ACHN (cell line): Measurements from ENCODE around the gene ATXN7.

Experiments used
- DNase-seq: peaks from one replicate; pipeline ENCODE4 v3.0.0-alpha.2; 2015
- in situ Hi-C: cut with HindIII; loops from 2 replicates; pipeline ENCODE4 v1.10.0; 2017; ENCODE audit warnings: low sequenced_read_pairs, low pct_ligation_motif_present, low pct_unique_long_range_greater_than_20kb

The ATXN7 gene

GRCh38 chr3:63991666-63992065 lies 128.0 kb downstream of the ATXN7 start:
- no peak for DNase-seq
- in situ Hi-C loops, result no loop called here

GRCh38 chr3:63992516-63993209 lies 129.0 kb downstream of the ATXN7 start:
- no peak for DNase-seq
- in situ Hi-C loops, result no loop called here

- in situ Hi-C loops, result no loop called here
- DNase-seq, result peak; percentile 70
Observed at GRCh38 chr3:63993653-63994079, 130.0 kb downstream of the ATXN7 start.

- no peak for DNase-seq
- in situ Hi-C loops, result no loop called here
Observed at GRCh38 chr3:63995086-63995485, 131.4 kb downstream of the ATXN7 start.

- no peak for DNase-seq
- in situ Hi-C loops, result no loop called here
Observed at GRCh38 chr3:63998852-63999754, 135.4 kb downstream of the ATXN7 start.

- no peak for DNase-seq
- in situ Hi-C loops, result no loop called here
Observed at GRCh38 chr3:64000453-64001055, 136.9 kb downstream of the ATXN7 start.

- in situ Hi-C loops, result no loop called here
- DNase-seq, result no peak
Observed at GRCh38 chr3:64002233-64002632, 138.6 kb downstream of the ATXN7 start.

- in situ Hi-C loops, result no loop called here
- no peak for DNase-seq
Observed at GRCh38 chr3:64003589-64003988, 139.9 kb downstream of the ATXN7 start.

GRCh38 chr3:64008017-64008416 lies 144.3 kb downstream of the ATXN7 start:
- DNase-seq, result no peak
- in situ Hi-C loops, result no loop called here

GRCh38 chr3:64008487-64009351 lies 145.1 kb downstream of the ATXN7 start:
- in situ Hi-C loops, result no loop called here
- DNase-seq, result no peak

- in situ Hi-C loops, result no loop called here
Observed at GRCh38 chr3:64009528-64009927, 145.9 kb downstream of the ATXN7 start.

GRCh38 chr3:64010199-64010598 lies 146.5 kb downstream of the ATXN7 start:
- DNase-seq, result no peak
- in situ Hi-C loops, result no loop called here

More at GRCh38 chr3:64009528-64009927, 145.9 kb downstream of the ATXN7 start:
- no peak for DNase-seq

GRCh38 chr3:64011685-64012084 lies 148.0 kb downstream of the ATXN7 start:
- no peak for DNase-seq
- in situ Hi-C loops, result no loop called here

- in situ Hi-C loops, result no loop called here
- peak; percentile 7 for DNase-seq
Observed at GRCh38 chr3:64016941-64017620, 153.4 kb downstream of the ATXN7 start.

- no peak for DNase-seq
- in situ Hi-C loops, result no loop called here
Observed at GRCh38 chr3:64019271-64019670, 155.6 kb downstream of the ATXN7 start.

- in situ Hi-C loops, result no loop called here
- DNase-seq, result no peak
Observed at GRCh38 chr3:64019879-64020278, 156.2 kb downstream of the ATXN7 start.

GRCh38 chr3:64021922-64022321 lies 158.3 kb downstream of the ATXN7 start:
- no peak for DNase-seq
- in situ Hi-C loops, result no loop called here
